Activated naive CD8-positive, alpha-beta T cell treated with anti-CD3 and anti-CD28 coated beads for 36 hours (primary cell): Measurements from ENCODE around the gene NCKAP5. TPM values are rescaled to one million over a fixed set of nuclear protein-coding genes. Genes with fewer than 3 reads are reported as not detected.

ENCODE experiments used
- DNase-seq: peaks from one replicate; pipeline ENCODE4 v3.0.0; 2021
- H3K27ac Mint-ChIP-seq: one replicate; pipeline ENCODE4 v1.8.0; 2022; ENCODE audit warnings: mild to moderate bottlenecking, moderate library complexity, mixed read lengths
- H3K27me3 Mint-ChIP-seq: one replicate; pipeline ENCODE4 v1.8.0; 2022; ENCODE audit warnings: mild to moderate bottlenecking, mixed read lengths
- H3K36me3 Mint-ChIP-seq: one replicate; pipeline ENCODE4 v1.8.0; 2021; ENCODE audit warnings: mild to moderate bottlenecking, mixed read lengths
- H3K4me1 Mint-ChIP-seq: one replicate; pipeline ENCODE4 v1.8.0; 2021; ENCODE audit warnings: mixed read lengths
- H3K4me3 Mint-ChIP-seq: one replicate; pipeline ENCODE4 v1.8.0; 2022; ENCODE audit warnings: mild to moderate bottlenecking, moderate library complexity, mixed read lengths
- H3K9me3 Mint-ChIP-seq: one replicate; pipeline ENCODE4 v1.8.0; 2022; ENCODE audit warnings: mixed read lengths
- total RNA-seq, 2 experiments: library from RNA; stranded (reverse); gene quantifications; one replicate each; pipeline ENCODE4 v1.2.3, GENCODE V29; 2021

Gene NCKAP5
- total RNA-seq, 2 experiments from 2014 or later = not detected

GRCh38 chr2:133167223-133167622, 401.0 kb downstream of the NCKAP5 start:
- Mint-ChIP-seq H3K27me3 (no peaks in the 10 kb centered on the region), H3K36me3 (no peaks in the 10 kb centered on the region), H3K4me1 (no peaks in the 10 kb centered on the region)

GRCh38 chr2:133166031-133166430, 402.2 kb downstream of the NCKAP5 start:
- no peak overlapping the region for H3K27ac Mint-ChIP-seq
- DNase-seq = no peak
- no peaks in the 10 kb centered on the region for H3K9me3 Mint-ChIP-seq
- no peak overlapping the region for H3K4me3 Mint-ChIP-seq
- no peaks in the 10 kb centered on the region for H3K36me3 Mint-ChIP-seq
- H3K27me3 Mint-ChIP-seq = no peaks in the 10 kb centered on the region
- no peaks in the 10 kb centered on the region for H3K4me1 Mint-ChIP-seq

More at GRCh38 chr2:133167223-133167622, 401.0 kb downstream of the NCKAP5 start:
- DNase-seq = no peak
- Mint-ChIP-seq H3K27ac (no peak overlapping the region), H3K9me3 (no peaks in the 10 kb centered on the region), H3K4me3 (no peak overlapping the region)

GRCh38 chr2:133163111-133163510, 405.2 kb downstream of the NCKAP5 start:
- no peaks in the 10 kb centered on the region for H3K36me3 Mint-ChIP-seq
- DNase-seq = no peak
- no peaks in the 10 kb centered on the region for H3K27me3 Mint-ChIP-seq
- no peaks in the 10 kb centered on the region for H3K9me3 Mint-ChIP-seq
- H3K27ac Mint-ChIP-seq = no peak overlapping the region
- H3K4me3 Mint-ChIP-seq = no peak overlapping the region
- H3K4me1 Mint-ChIP-seq = no peaks in the 10 kb centered on the region

DNA sequence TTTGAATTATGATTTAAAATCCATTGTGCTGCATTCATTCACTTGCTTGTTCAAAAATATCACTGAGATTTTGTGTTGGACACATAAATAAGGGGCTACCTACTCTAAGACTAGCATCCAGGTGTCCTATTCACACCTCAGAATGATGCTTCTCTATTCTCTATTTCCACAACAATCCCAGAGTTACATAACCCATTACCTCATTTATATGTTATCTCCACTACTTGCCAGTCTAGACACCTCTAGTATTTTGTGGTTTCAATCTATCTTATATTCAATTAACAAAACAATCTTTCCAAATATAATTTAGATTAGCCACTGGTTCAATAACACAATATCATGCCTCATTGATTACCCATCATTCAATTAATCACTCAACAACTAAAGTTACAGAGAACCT, 409.8 kb downstream of the NCKAP5 start:
- DNase-seq = no peak
- Mint-ChIP-seq H3K4me3 (no peak overlapping the region), H3K27me3 (no peaks in the 10 kb centered on the region), H3K27ac (no peak overlapping the region), H3K36me3 (no peaks in the 10 kb centered on the region), H3K4me1 (no peaks in the 10 kb centered on the region), H3K9me3 (no peaks in the 10 kb centered on the region)

DNA sequence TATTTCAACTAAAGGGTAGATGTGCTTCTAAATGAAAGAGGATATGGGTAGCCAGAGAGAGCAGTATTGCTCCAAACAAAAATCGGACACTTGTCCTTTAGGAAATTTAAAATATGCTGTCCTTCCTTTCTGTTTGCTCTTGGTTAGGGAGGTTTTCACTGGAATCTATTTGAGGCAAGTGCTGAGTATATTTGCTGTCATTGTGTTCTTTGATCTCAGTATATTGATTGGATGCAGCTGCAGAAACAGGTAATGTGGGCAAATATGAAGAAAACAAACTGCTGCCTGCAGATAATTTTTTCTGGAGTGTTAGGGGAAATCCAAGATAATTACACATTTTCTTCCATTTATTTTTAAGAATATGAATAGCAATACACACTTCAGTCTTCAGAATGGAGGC, 410.2 kb downstream of the NCKAP5 start:
- no peak for DNase-seq
- Mint-ChIP-seq H3K9me3 (no peaks in the 10 kb centered on the region), H3K36me3 (no peaks in the 10 kb centered on the region), H3K27me3 (no peaks in the 10 kb centered on the region), H3K27ac (no peak overlapping the region), H3K4me3 (no peak overlapping the region), H3K4me1 (no peaks in the 10 kb centered on the region)

DNA sequence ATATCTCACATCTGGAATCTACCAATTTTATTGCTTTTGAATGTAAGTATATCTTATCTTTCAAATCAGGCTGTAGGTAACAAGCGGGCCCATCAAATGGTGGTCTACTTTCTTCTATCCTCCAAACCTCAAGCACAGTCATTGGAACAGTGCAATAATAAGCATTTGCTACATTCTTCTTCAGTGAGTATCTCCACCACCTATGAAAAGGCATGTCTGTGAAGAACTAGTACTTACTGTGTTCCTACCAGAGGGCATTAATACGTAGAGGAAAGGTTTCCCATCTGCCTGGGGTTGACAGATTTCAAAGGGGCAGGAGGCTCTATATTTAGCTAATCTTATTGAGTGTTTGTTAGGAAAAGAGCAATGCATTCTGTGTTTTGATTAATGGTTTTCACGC, 411.1 kb downstream of the NCKAP5 start:
- no peak overlapping the region for H3K27ac Mint-ChIP-seq
- no peaks in the 10 kb centered on the region for H3K27me3 Mint-ChIP-seq
- DNase-seq = no peak
- no peaks in the 10 kb centered on the region for H3K4me1 Mint-ChIP-seq
- H3K4me3 Mint-ChIP-seq = no peak overlapping the region
- no peaks in the 10 kb centered on the region for H3K9me3 Mint-ChIP-seq
- no peaks in the 10 kb centered on the region for H3K36me3 Mint-ChIP-seq

GRCh38 chr2:133152801-133153200, 415.5 kb downstream of the NCKAP5 start:
- no peaks in the 10 kb centered on the region for H3K27me3 Mint-ChIP-seq
- H3K4me1 Mint-ChIP-seq = no peaks in the 10 kb centered on the region
- no peak overlapping the region for H3K4me3 Mint-ChIP-seq
- H3K27ac Mint-ChIP-seq = no peak overlapping the region
- no peaks in the 10 kb centered on the region for H3K36me3 Mint-ChIP-seq
- H3K9me3 Mint-ChIP-seq = peaks cover 6% of the 10 kb centered on the region
- no peak for DNase-seq

- H3K9me3 Mint-ChIP-seq = peaks cover 6% of the 10 kb centered on the region
- H3K27me3 Mint-ChIP-seq = peaks cover 3% of the 10 kb centered on the region
- no peak overlapping the region for H3K27ac Mint-ChIP-seq
These were observed 420.1 kb downstream of the NCKAP5 start for GRCh38 chr2:133148187-133148586.

DNA sequence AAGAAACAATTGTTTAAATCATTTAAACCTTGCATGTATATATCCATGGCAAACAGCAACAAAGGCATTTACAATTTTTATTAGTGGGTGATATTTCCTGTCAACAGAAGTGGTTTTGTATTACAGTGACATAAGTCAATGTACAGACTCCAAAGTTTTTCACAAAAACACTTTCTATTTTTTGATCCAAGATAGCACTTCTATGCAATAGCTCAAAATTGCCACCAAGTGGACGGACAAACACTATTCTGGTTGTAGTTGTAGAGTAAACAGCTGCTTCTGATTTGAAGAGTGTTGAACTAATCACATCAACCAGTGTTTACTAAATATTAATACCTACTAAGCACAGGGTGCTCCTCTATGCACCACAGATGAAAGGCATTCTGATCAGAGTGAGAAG, 421.4 kb downstream of the NCKAP5 start:
- Mint-ChIP-seq H3K4me3 (no peak overlapping the region), H3K27me3 (peaks cover 3% of the 10 kb centered on the region), H3K27ac (no peak overlapping the region), H3K4me1 (no peaks in the 10 kb centered on the region), H3K9me3 (peaks cover 6% of the 10 kb centered on the region), H3K36me3 (no peaks in the 10 kb centered on the region)
- no peak for DNase-seq

More at GRCh38 chr2:133148187-133148586, 420.1 kb downstream of the NCKAP5 start:
- H3K4me1 Mint-ChIP-seq = no peaks in the 10 kb centered on the region
- H3K4me3 Mint-ChIP-seq = no peak overlapping the region
- no peaks in the 10 kb centered on the region for H3K36me3 Mint-ChIP-seq
- DNase-seq = no peak

DNA sequence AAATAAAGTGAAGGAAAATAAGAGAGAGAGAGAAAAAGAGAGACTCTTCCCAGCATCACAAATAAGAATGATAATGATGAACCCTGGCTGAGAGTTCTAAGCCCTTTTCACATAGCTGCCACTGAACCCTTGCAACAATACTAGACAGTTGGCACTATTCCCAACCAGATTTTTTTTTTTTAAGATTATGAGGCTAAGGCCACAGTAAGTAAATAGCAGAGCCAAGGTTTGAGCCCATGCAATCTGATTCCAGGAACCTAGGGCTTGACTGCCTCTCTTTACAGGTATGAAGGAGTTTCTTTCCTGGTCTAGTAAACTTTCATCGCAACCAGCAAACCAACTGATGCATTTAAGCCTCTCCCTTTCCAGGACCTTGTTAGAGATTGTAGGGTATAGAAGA, 424.6 kb downstream of the NCKAP5 start:
- Mint-ChIP-seq H3K36me3 (no peaks in the 10 kb centered on the region), H3K9me3 (no peaks in the 10 kb centered on the region), H3K27ac (no peak overlapping the region), H3K4me3 (no peak overlapping the region), H3K27me3 (peaks cover 3% of the 10 kb centered on the region), H3K4me1 (no peaks in the 10 kb centered on the region)
- no peak for DNase-seq

DNA sequence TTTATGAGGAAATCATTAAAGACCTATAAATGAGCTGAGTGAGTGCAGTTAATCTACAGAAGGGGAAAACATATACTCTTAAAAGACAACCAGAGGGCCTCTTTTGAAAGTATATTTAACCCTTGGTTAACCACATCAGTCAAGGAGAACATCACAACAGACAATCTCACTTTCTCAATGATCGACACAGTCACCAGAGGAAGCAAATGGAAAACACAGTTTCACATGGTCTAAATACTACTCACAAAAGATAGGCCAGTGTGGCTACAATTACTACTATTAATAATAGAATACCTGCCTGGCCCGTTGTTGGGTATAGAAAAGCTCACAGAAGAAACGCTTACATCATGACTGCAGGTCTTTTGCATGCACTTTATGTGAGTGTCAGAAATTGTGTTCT, 426.2 kb downstream of the NCKAP5 start:
- Mint-ChIP-seq H3K27me3 (peaks cover 3% of the 10 kb centered on the region), H3K4me1 (no peaks in the 10 kb centered on the region), H3K4me3 (no peak overlapping the region), H3K27ac (no peak overlapping the region), H3K36me3 (no peaks in the 10 kb centered on the region), H3K9me3 (no peaks in the 10 kb centered on the region)
- no peak for DNase-seq

GRCh38 chr2:133140620-133141019, 427.6 kb downstream of the NCKAP5 start:
- Mint-ChIP-seq H3K4me3 (no peak overlapping the region), H3K4me1 (no peaks in the 10 kb centered on the region), H3K27ac (no peak overlapping the region), H3K36me3 (no peaks in the 10 kb centered on the region), H3K9me3 (no peaks in the 10 kb centered on the region), H3K27me3 (no peaks in the 10 kb centered on the region)
- DNase-seq = no peak

DNA sequence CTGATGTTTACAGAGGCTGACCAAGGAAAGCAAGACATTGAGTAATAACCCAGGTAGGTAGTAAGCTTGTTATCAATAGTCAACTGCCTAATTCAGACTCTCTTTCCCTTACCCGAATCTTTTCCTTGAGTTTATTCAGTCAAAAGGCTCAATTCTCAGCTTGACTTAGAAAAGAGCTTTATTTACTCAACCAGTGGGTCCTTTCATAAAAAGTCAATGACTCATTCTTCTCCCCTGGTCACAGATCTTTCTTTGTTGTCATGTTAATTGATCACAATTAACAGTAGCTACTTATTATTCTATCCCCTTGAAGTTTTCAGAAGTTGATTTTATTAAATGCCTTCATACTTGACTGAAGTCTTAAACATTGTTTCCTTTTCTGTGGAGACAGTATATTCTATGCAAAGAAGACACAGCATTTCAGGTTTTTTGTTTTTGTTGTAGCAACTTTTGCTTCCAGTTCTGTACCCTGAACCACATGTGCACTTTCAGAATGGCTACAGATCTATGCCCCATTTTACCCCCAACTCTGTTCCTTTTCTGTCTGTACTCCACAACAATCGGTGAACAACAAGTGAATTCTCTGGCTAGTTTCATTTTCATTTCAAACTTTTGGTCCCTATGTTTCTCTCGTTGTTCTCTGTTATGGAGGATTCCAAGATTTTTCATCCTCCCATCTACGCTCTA, 428.3 kb downstream of the NCKAP5 start:
- Mint-ChIP-seq H3K9me3 (peaks cover 2% of the 10 kb centered on the region), H3K27ac (no peak overlapping the region), H3K4me3 (no peak overlapping the region), H3K4me1 (no peaks in the 10 kb centered on the region), H3K27me3 (no peaks in the 10 kb centered on the region), H3K36me3 (no peaks in the 10 kb centered on the region)
- no peak for DNase-seq

GRCh38 chr2:133138693-133139092, 429.6 kb downstream of the NCKAP5 start:
- Mint-ChIP-seq H3K4me1 (no peaks in the 10 kb centered on the region), H3K4me3 (no peak overlapping the region), H3K27ac (no peak overlapping the region), H3K36me3 (no peaks in the 10 kb centered on the region), H3K27me3 (no peaks in the 10 kb centered on the region), H3K9me3 (peaks cover 3% of the 10 kb centered on the region)
- DNase-seq = no peak

- Mint-ChIP-seq H3K27me3 (no peaks in the 10 kb centered on the region), H3K4me1 (no peaks in the 10 kb centered on the region), H3K9me3 (peaks cover 4% of the 10 kb centered on the region), H3K36me3 (no peaks in the 10 kb centered on the region), H3K4me3 (no peak overlapping the region), H3K27ac (no peak overlapping the region)
- no peak for DNase-seq
These were observed 433.1 kb downstream of the NCKAP5 start for GRCh38 chr2:133135035-133135654.
